Regular cardiac myocyte (primary cell): ENCODE measurements around the gene STON2. TPM values are rescaled to one million over a fixed set of nuclear protein-coding genes. Genes with fewer than 3 reads are reported as not detected.

Experiments
- total RNA-seq: library from RNA; depleted of rRNA; stranded (reverse); fragments of >200 nt; gene quantifications from 2 replicates; pipeline ENCODE4 v1.2.3, GENCODE V29; 2014

STON2 gene, protein sequence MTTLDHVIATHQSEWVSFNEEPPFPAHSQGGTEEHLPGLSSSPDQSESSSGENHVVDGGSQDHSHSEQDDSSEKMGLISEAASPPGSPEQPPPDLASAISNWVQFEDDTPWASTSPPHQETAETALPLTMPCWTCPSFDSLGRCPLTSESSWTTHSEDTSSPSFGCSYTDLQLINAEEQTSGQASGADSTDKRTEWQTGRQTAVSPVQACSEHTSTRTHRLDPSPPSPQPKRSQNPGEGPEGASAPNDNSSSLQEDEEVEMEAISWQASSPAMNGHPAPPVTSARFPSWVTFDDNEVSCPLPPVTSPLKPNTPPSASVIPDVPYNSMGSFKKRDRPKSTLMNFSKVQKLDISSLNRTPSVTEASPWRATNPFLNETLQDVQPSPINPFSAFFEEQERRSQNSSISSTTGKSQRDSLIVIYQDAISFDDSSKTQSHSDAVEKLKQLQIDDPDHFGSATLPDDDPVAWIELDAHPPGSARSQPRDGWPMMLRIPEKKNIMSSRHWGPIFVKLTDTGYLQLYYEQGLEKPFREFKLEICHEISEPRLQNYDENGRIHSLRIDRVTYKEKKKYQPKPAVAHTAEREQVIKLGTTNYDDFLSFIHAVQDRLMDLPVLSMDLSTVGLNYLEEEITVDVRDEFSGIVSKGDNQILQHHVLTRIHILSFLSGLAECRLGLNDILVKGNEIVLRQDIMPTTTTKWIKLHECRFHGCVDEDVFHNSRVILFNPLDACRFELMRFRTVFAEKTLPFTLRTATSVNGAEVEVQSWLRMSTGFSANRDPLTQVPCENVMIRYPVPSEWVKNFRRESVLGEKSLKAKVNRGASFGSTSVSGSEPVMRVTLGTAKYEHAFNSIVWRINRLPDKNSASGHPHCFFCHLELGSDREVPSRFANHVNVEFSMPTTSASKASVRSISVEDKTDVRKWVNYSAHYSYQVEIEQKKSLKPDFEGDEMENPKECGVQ
- total RNA-seq: 0.19 and 0.85 TPM in 2 replicates

GRCh38 chr14:81400202-81400678, at the start of gene STON2:
Gene STON2 (minus strand): TSS chr14:81400324. CDS start chr14:81398382, 1,942 bp downstream.

GRCh38 chr14:81220830-81221578, 179.1 kb downstream of the STON2 start, which contains the start of gene GTF2A1:
Gene GTF2A1 (minus strand): TSS chr14:81220959. CDS start chr14:81220518, 441 bp downstream.

Other genes starting within 250 kb of the STON2 start
- 21.4 and 46.2 TPM in 2 replicates for gene GTF2A1, start 179.4 kb downstream of the STON2 start, total RNA-seq
- gene SEL1L, start 133.5 kb upstream of the STON2 start, total RNA-seq: 99.3 and 209 TPM in 2 replicates